BLaER1 treated with 17β-estradiol and CSF1 and Interleukin-3, amounts not matched to agents 10 nM and 100 nM (cell line): Measurements from ENCODE around the gene CLEC5A.

Experiments used
- H3K27ac ChIP-seq, 11 experiments: shearing (Covaris generic); formaldehyde crosslinking; 2 replicates each; pipeline ENCODE4 v1.8.1; 2022
- H3K27me3 ChIP-seq, 11 experiments: shearing (Covaris generic); formaldehyde crosslinking; 2 replicates each; pipeline ENCODE4 v1.8.1; 2022
- H3K36me3 ChIP-seq, 11 experiments: shearing (Covaris generic); formaldehyde crosslinking; 2 replicates each; pipeline ENCODE4 v1.8.1; 2022
- H3K4me1 ChIP-seq, 10 experiments: shearing (Covaris generic); formaldehyde crosslinking; 2 replicates each; pipeline ENCODE4 v1.8.1; 2022
- H3K4me2 ChIP-seq, 11 experiments: shearing (Covaris generic); formaldehyde crosslinking; 2 replicates each; pipeline ENCODE4 v1.8.1; 2022
- H3K4me3 ChIP-seq, 10 experiments: shearing (Covaris generic); formaldehyde crosslinking; 2 replicates each; pipeline ENCODE4 v1.8.1; 2022
- H3K9ac ChIP-seq, 11 experiments: shearing (Covaris generic); formaldehyde crosslinking; 2 replicates each; pipeline ENCODE4 v1.8.1; 2022
- H3K9me3 ChIP-seq, 11 experiments: shearing (Covaris generic); formaldehyde crosslinking; replicated peaks in 1 of 11; 2 replicates each; pipeline ENCODE4 v1.8.1; 2022
- H4K20me1 ChIP-seq, 11 experiments: shearing (Covaris generic); formaldehyde crosslinking; 2 replicates each; pipeline ENCODE4 v1.8.1; 2022
- Cebpa-rat ChIP-seq, 11 experiments: shearing (Covaris generic); IDR thresholded peaks; 2 replicates each; pipeline ENCODE4 v1.8.1; 2022

CLEC5A gene

DNA sequence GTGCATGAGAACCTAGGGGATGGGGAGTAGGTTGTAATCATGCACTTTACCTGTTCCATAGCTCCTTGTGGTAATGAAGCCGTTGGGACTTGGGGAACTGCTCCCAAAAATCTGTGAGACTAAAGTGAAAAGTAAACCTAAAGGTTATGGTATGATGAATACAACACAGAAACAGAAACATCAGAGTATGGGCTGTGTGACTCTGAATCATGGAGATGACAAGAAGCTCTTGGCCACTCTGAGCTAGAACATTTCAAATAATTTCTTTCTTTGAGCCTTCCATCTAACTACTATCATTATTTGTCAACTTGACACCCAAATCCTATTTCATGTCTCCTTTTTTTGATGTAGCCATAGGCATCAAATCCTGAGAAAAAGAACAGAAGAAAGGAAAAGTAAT lies 2.9 kb downstream of the CLEC5A start:
- peaks cover 6 to 97% (median 56%) of the 10 kb centered on the region in 11 experiments for H3K9me3 ChIP-seq
- peak overlapping the region in 2 of 10 experiments; percentile 8 to 35; a peak in 3 of 20 replicates for H3K4me3 ChIP-seq
- no peak for TF ChIP-seq Cebpa-rat (IDR thresholded peaks at IDR 0.05)
- H3K4me1 ChIP-seq: peaks cover 0 to 67% (median 39%) of the 10 kb centered on the region in 10 experiments; a peak in 19 of 20 replicates
- H3K4me2 ChIP-seq: peak overlapping the region in 6 of 11 experiments; percentile 52 to 75 (median 71); a peak in 9 of 22 replicates
- no peaks in the 10 kb centered on the region for H4K20me1 ChIP-seq
- peaks cover 0 to 38% (median 0%) of the 10 kb centered on the region in 11 experiments; a peak in 9 of 22 replicates for H3K36me3 ChIP-seq
- peak overlapping the region; percentile 81 to 98 (median 85); a peak in 21 of 22 replicates for H3K27ac ChIP-seq
- H3K9ac ChIP-seq: peak overlapping the region in 2 of 11 experiments; percentile 75 to 79; a peak in 5 of 22 replicates
- H3K27me3 ChIP-seq: no peaks in the 10 kb centered on the region

DNA sequence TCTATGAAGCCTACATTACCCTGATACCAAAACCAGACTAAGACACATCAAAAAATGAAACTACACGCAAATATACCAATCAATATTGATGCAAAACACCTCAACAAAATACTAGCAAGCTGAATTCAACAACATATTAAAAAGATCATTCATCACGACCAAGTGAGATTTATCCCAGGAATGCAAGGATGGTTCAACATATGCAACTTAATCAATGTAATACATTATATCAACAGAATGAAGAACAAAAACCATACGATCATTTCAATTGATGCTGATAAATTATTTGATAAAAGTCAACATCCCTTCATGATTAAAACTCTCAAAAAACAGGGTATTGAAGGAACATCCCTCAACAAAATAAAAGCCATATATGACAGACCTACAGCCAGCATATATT lies 5.7 kb downstream of the CLEC5A start:
- peaks cover 0 to 61% (median 0%) of the 10 kb centered on the region in 11 experiments; a peak in 9 of 22 replicates for H3K36me3 ChIP-seq
- no peak for TF ChIP-seq Cebpa-rat (IDR thresholded peaks at IDR 0.05)
- no peaks in the 10 kb centered on the region for H3K27me3 ChIP-seq

DNA sequence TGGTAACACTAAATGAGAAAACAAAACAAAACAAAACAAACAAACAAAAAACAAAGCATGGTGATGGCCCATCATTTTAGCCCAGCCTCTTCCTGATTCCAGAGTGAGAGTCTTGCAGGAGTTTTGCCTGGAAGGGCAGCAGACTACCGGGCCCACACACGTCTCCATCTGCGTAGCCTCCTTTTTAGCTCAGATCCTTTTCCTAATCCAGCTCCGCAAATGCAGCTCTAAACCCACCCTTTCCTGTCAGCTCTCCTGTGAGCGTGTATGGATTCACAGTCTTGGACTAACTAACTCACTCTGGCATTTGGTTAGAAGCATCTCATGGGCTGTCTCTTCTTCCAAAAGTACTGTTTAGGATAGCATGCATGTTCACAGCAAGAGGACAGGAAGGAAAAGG lies 16.6 kb downstream of the CLEC5A start:
- no peak for TF ChIP-seq Cebpa-rat (IDR thresholded peaks at IDR 0.05)
- H3K27me3 ChIP-seq: no peaks in the 10 kb centered on the region
- no peak overlapping the region for H3K4me3 ChIP-seq
- no peak overlapping the region for H3K9ac ChIP-seq
- H4K20me1 ChIP-seq: no peaks in the 10 kb centered on the region
- peaks cover 0 to 66% (median 0%) of the 10 kb centered on the region in 11 experiments; a peak in 8 of 22 replicates for H3K36me3 ChIP-seq
- peak overlapping the region in 4 of 11 experiments; percentile 16 to 68 (median 50); a peak in 4 of 22 replicates for H3K4me2 ChIP-seq
- peaks cover 0 to 60% (median 21%) of the 10 kb centered on the region in 10 experiments; a peak in 18 of 20 replicates for H3K4me1 ChIP-seq
- peaks cover 4 to 54% (median 12%) of the 10 kb centered on the region in 11 experiments; a peak in 19 of 22 replicates for H3K9me3 ChIP-seq
- peak overlapping the region in 5 of 11 experiments; percentile 5 to 82 (median 42); a peak in 5 of 22 replicates for H3K27ac ChIP-seq

More for the DNA sequence above, 5.7 kb downstream of the CLEC5A start:
- H4K20me1 ChIP-seq: no peaks in the 10 kb centered on the region
- peaks cover 6 to 97% (median 47%) of the 10 kb centered on the region in 11 experiments for H3K9me3 ChIP-seq
- H3K4me3 ChIP-seq: no peak overlapping the region; a peak in 1 of 20 replicates
- peaks cover 0 to 61% (median 24%) of the 10 kb centered on the region in 10 experiments; a peak in 17 of 20 replicates for H3K4me1 ChIP-seq
- H3K27ac ChIP-seq: no peak overlapping the region
- no peak overlapping the region for H3K9ac ChIP-seq
- no peak overlapping the region for H3K4me2 ChIP-seq

DNA sequence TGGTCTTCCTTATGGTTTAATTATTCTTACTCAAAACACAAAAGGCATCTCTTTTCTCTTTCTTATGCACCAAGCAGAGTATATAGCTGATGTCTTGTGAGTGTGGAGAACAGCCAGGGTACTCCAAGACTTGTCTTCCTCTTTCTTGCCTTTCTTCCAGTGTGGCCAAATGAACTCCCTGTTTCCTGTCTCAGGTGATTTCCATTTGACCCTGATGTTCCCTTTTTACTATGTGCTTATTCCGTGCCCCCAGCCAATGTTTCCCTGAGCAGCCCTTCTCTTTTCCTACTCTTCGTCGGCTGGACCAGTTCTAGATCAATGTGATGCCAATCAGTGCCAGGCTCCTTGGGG lies 18.0 kb downstream of the CLEC5A start:
- peaks cover 4 to 54% (median 12%) of the 10 kb centered on the region in 11 experiments; a peak in 19 of 22 replicates for H3K9me3 ChIP-seq
- no peaks in the 10 kb centered on the region for H4K20me1 ChIP-seq
- H3K36me3 ChIP-seq: peaks cover 0 to 55% (median 0%) of the 10 kb centered on the region in 11 experiments; a peak in 8 of 22 replicates
- peak overlapping the region in 2 of 11 experiments; percentile 3 to 54; a peak in 2 of 22 replicates for H3K9ac ChIP-seq
- peaks cover 0 to 51% (median 21%) of the 10 kb centered on the region in 10 experiments; a peak in 18 of 20 replicates for H3K4me1 ChIP-seq
- peak overlapping the region in 8 of 11 experiments; percentile 51 to 73 (median 64); a peak in 15 of 22 replicates for H3K4me2 ChIP-seq
- no peak overlapping the region for H3K4me3 ChIP-seq
- H3K27me3 ChIP-seq: no peaks in the 10 kb centered on the region
- H3K27ac ChIP-seq: peak overlapping the region; percentile 52 to 82 (median 71); a peak in 19 of 22 replicates
- no peak for TF ChIP-seq Cebpa-rat (IDR thresholded peaks at IDR 0.05)

DNA sequence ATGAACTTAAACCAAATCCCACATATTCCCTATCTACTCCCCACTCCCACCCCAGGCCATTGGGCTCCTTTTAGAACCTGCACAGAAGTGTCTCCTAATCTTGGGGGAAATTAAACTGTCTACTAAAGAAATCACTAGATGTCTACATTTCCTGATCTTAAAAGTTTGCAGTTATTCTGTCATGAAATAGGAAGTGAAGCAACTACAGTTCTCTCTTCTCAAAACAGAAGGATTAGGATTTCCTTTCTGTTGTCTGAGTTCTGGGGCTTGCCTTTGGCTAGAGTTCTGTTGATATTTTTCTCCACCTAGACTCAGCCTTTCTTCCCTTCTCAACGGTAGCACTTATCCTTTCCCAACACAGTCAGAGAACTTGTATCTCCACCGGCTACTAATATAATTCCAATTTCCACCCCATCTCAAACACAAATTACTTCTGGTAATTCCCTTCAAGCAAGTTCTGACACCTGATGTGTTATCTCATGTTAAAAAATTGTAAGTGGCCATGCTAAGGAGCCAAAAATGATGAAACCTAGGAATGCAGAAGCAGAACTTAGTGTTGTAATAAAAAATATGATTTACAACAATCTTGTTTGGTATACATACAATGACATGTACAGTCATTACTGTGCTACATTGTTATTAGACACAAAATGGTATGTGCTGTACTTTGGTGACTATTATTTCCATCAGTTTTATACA lies 18.5 kb downstream of the CLEC5A start:
- H3K4me3 ChIP-seq: peak overlapping the region in 1 of 10 experiments; percentile 18; a peak in 2 of 20 replicates
- TF ChIP-seq Cebpa-rat (IDR thresholded peaks at IDR 0.05): no peak
- peaks cover 0 to 52% (median 0%) of the 10 kb centered on the region in 11 experiments; a peak in 8 of 22 replicates for H3K36me3 ChIP-seq
- H3K9ac ChIP-seq: peak overlapping the region in 6 of 11 experiments; percentile 40 to 58 (median 52); a peak in 10 of 22 replicates
- H3K27ac ChIP-seq: peak overlapping the region; percentile 52 to 82 (median 71); a peak in 20 of 22 replicates
- peaks cover 4 to 54% (median 12%) of the 10 kb centered on the region in 11 experiments; a peak in 19 of 22 replicates for H3K9me3 ChIP-seq
- no peaks in the 10 kb centered on the region for H3K27me3 ChIP-seq
- H3K4me2 ChIP-seq: peak overlapping the region; percentile 17 to 73 (median 57); a peak in 20 of 22 replicates
- H4K20me1 ChIP-seq: no peaks in the 10 kb centered on the region
- H3K4me1 ChIP-seq: peaks cover 0 to 51% (median 21%) of the 10 kb centered on the region in 10 experiments; a peak in 18 of 20 replicates

DNA sequence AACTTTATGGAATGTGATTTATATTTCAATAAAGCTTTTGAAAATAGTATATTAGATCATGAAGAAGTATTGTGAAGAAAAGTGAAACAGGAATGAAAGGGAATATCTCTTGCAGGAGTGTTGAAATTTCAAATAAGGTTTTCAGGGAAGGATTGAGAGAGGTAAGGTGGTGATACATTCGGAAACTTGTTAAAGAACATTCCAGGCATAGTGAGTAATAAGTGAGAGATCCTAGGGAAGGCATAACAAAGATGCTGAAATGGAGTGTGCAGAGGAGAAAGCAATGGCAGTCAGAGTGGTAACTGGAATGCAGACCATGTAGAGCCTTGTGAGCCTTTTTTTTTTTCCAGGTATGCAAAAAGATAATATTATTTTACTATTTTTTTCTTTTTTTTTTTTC lies 26.5 kb downstream of the CLEC5A start:
- H4K20me1 ChIP-seq: no peaks in the 10 kb centered on the region
- no peaks in the 10 kb centered on the region for H3K36me3 ChIP-seq
- peaks cover 0 to 24% (median 0%) of the 10 kb centered on the region in 11 experiments; a peak in 4 of 22 replicates for H3K9me3 ChIP-seq
- no peaks in the 10 kb centered on the region for H3K27me3 ChIP-seq
- H3K4me2 ChIP-seq: no peak overlapping the region
- H3K9ac ChIP-seq: no peak overlapping the region
- H3K4me3 ChIP-seq: no peak overlapping the region
- no peak for TF ChIP-seq Cebpa-rat (IDR thresholded peaks at IDR 0.05)
- peaks cover 0 to 6% (median 0%) of the 10 kb centered on the region in 10 experiments; a peak in 3 of 20 replicates for H3K4me1 ChIP-seq
- no peak overlapping the region for H3K27ac ChIP-seq

DNA sequence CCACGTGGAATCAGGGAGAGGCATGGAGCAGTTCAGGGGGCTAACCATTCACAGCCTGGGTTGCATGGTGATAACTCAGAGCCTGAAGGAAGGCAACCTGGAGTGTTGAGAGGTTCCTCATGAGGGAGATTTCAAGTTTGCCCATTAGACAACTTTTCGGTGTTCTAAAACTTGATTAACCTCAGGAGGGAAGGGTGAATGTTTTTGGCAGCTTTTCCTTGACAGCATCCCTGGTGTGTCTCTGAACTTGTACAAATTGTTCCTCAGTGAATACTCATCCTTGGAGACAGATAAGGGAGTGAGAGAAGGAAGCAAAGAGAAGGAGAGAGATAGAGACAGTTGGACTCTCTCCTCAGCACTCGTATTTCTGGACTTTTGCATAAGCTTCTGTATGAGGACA lies 30.7 kb downstream of the CLEC5A start, which contains the start of gene OR9A4:
TSS of gene OR9A4 (plus strand) at position 301 of the 400 bp plus-strand sequence. CDS start 2,477 bp downstream, outside the sequence.
- TF ChIP-seq Cebpa-rat (IDR thresholded peaks at IDR 0.05): no peak
- Histone ChIP-seq H3K9me3 (peaks cover 0 to 24% (median 0%) of the 10 kb centered on the region in 11 experiments; a peak in 4 of 22 replicates), H3K27ac (no peak within 1 kb of the TSS; a peak in 1 of 22 replicates), H3K4me1 (peaks cover 0 to 7% (median 4%) of the 10 kb centered on the region in 10 experiments; a peak in 7 of 20 replicates), H3K36me3 (no peaks in the 10 kb centered on the region), H3K9ac (no peak within 1 kb of the TSS), H3K4me3 (no peak within 1 kb of the TSS), H3K4me2 (0 out of 22 replicates have a peak within 1 kb of the TSS, but pooled peaks of 1 of the 11 experiments have one; percentile 12), H4K20me1 (no peaks in the 10 kb centered on the region), H3K27me3 (no peaks in the 10 kb centered on the region)

DNA sequence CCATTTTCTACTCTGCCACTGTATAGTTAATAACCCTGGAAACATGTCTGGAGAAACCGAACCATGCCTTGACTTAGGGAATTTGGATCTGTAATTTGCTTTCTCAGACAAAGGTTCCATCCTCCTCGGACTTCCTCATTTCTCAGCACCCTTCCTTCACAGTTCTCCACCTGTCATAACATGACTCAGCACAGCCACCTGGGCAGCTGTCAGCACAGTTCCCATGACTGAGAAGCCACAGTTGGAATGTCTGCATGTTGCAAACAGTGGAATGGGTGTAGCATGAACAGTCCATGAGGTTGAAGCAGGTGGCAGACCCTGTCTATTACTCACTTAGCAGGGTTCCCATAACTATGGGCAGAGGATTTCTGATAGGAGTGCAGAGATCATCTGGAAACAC lies 31.2 kb downstream of the CLEC5A start:
- no peaks in the 10 kb centered on the region for H4K20me1 ChIP-seq
- H3K4me2 ChIP-seq: 0 out of 22 replicates have a peak overlapping the region, but pooled peaks of 1 of the 11 experiments have one; percentile 12
- peaks cover 0 to 24% (median 0%) of the 10 kb centered on the region in 11 experiments; a peak in 4 of 22 replicates for H3K9me3 ChIP-seq
- TF ChIP-seq Cebpa-rat (IDR thresholded peaks at IDR 0.05): no peak
- peaks cover 0 to 11% (median 5%) of the 10 kb centered on the region in 10 experiments; a peak in 8 of 20 replicates for H3K4me1 ChIP-seq
- H3K27me3 ChIP-seq: no peaks in the 10 kb centered on the region
- H3K27ac ChIP-seq: no peak overlapping the region; a peak in 1 of 22 replicates
- H3K36me3 ChIP-seq: no peaks in the 10 kb centered on the region
- no peak overlapping the region for H3K4me3 ChIP-seq
- H3K9ac ChIP-seq: no peak overlapping the region
